ENCODE results near the gene SAMD4B.

The SAMD4B gene

DNA sequence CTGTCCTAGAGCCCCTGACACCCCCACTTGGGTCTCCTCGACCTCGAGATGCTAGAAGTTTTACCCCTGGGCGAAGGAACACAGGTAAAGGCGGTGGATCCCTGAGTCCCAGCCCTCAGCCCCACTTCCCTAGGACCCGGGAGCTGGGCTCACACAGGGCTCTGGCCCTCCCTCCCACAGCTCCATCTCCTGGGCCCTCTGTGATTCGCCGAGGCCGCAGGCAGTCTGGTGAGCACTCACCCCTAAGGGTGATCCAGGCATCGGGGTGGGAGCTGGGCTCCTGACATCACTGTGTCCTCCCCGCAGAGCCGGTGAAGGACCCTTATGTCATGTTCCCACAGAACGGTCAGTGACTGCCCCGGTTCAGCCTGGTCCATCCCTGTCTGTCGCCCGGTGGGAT, 78.5 kb downstream of the SAMD4B start:
- no peak for DNase-seq (ENCODE audit: extremely low read depth in 1 of 2, low read depth in 1 of 2)

DNA sequence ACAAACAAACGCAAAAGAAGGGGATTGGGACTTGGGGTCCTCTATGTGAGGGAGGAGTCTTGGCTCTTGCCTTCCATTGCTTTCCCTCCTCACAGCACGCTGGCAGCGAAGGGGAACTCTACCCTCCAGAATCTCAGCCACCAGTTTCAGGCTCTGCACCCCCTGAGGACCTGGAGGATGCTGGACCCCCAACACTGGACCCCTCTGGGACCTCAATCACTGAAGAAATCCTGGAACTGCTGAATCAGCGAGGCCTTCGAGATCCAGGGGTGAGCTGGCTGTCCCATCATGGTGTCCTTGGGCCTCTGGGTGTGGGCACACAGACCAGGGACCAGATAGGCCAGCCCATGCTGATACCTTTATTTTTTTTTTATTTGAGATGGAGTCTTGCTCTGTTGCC, 79.8 kb downstream of the SAMD4B start:
- DNase-seq (ENCODE audit: extremely low read depth in 1 of 2, low read depth in 1 of 2) = no peak

DNA sequence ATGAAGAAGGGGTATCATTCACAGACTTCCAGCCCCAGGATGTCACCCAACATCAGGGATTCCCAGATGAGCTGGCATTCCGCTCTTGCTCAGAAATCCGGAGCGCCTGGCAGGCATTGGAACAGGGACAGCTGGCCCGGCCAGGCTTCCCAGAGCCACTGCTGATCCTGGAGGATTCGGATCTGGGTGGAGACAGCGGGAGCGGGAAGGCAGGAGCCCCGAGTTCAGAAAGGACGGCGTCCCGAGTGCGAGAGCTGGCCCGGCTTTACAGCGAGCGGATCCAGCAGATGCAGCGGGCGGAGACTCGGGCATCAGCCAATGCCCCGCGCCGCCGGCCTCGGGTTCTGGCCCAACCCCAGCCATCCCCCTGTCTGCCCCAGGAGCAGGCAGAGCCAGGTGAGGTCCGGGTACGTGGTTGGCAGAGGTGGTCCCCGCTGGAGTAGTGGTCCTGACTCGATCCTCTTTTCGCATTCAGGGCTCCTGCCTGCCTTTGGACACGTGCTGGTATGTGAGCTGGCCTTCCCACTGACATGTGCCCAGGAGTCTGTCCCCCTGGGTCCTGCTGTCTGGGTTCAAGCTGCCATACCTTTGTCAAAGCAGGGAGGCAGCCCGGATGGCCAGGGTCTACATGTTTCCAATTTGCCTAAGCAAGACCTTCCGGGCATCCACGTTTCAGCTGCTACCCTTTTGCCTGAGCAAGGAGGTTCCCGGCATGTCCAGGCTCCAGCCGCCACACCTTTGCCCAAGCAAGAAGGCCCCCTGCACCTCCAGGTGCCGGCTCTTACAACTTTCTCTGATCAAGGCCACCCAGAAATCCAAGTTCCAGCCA, 81.3 kb downstream of the SAMD4B start:
- no peak for DNase-seq (ENCODE audit: extremely low read depth in 1 of 2, low read depth in 1 of 2)

DNA sequence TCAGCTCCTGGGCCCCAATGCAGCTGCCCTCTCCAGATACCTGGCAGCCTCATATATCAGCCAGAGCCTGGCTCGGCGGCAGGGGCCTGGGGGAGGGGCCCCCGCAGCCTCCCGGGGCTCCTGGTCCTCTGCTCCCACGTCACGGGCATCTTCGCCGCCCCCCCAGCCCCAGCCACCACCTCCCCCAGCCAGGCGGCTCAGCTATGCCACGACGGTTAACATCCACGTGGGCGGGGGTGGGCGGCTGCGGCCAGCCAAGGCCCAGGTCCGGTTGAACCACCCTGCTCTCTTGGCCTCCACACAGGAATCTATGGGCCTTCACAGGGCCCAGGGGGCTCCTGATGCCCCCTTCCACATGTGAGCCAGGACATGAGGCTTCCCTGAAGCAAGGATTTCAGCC, 82.7 kb downstream of the SAMD4B start:
- no peak for DNase-seq (ENCODE audit: extremely low read depth in 1 of 2, low read depth in 1 of 2)

DNA sequence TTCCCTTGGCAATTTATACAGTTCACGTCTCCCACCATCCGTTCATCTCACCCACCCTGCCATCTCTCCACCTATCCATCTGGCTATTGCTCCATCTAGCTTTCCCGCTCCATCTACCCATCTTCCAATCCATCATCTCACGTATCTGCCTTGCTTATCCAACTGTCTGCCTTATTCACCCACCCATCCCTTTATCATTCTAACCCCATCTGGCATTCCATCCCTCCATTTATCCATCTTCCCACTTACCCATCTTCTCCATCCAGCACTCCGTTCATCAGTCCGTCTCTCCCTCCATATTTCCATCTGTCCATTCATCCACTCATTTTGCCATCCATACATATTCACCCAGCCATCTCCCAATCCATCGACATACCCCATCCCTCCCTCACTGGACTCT, 83.5 kb downstream of the SAMD4B start:
- DNase-seq (ENCODE audit: extremely low read depth in 1 of 2, low read depth in 1 of 2) = no peak

DNA sequence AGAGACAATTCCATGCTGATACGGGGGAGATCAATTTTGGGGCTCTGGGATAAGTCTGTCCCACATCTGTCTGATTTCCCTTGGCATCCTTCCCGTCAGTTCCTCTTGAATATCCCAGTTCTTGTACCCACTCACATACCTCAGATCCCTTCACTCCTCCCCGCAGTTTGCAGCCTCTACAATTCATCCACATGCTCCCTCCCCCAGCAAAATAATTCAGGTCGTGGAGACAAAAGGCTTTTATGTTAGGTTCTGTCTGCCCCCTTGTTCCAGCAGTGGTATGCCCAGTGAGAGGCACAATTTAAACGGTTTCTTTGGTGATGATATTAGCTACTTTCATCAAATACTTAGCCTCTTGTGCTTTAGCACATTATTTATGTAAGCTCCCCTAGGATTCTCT, 83.9 kb downstream of the SAMD4B start:
- no peak for DNase-seq (ENCODE audit: extremely low read depth in 1 of 2, low read depth in 1 of 2)

DNA sequence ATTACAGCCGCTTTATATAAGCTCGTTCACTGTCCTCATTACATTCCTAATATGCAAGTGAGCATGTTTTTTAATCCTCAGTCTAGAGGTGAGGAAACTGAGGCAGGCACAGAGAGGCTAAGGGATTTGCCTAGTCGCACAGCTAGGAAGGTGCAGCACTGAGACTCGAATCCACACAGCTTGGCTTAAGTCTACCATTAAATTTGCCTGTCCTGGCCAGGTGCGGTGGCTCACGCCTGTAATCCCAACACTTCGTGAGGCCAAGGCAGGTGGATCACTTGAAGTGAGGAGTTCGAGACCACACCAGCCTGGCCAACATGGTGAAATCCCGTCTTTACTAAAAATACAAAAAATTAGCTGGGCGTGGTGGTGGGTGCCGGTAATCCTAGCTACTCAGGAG, 85.5 kb downstream of the SAMD4B start:
- no peak for DNase-seq (ENCODE audit: extremely low read depth in 1 of 2, low read depth in 1 of 2)

DNA sequence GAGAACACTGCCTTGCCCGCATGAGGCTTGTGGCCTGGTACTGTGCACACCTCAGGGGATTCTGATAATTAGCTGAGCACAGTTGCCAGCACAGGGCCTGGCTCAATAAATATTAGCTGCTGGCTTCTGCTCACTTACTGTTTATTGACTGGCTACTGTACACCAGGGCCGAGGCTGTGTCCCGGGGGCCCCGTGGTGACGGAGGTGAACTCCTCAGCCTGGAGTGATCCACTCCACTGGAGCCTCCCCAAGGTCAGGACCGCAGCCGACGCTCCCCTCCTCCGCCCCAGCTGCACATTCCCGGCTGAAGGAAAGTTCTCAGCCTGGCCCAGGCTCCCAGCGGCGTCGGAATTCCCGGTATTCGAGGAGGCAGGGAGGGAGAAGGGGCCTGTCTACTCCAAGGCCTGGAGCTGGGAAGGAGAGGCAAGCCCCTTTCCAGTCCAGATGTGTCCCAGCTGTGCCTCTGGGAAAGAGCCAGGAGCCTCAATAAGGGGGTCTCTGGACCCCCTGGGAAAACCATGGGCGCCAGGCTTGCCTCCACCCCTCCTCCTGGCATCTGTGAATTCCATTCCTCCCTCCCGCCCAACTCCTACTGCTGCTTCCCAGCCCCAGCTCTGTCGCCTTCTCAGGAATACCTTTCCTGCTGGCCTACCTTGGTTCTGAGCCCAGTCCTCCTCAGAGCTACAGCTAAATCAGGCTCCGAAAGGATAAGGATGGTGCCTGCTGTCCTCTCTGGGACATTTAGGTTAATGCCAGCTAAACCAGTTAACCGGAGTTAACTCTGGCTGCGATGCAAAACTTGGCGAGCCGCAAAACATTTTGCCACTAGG, 86.3 kb downstream of the SAMD4B start:
- no peak for DNase-seq (ENCODE audit: extremely low read depth in 1 of 2, low read depth in 1 of 2)

DNA sequence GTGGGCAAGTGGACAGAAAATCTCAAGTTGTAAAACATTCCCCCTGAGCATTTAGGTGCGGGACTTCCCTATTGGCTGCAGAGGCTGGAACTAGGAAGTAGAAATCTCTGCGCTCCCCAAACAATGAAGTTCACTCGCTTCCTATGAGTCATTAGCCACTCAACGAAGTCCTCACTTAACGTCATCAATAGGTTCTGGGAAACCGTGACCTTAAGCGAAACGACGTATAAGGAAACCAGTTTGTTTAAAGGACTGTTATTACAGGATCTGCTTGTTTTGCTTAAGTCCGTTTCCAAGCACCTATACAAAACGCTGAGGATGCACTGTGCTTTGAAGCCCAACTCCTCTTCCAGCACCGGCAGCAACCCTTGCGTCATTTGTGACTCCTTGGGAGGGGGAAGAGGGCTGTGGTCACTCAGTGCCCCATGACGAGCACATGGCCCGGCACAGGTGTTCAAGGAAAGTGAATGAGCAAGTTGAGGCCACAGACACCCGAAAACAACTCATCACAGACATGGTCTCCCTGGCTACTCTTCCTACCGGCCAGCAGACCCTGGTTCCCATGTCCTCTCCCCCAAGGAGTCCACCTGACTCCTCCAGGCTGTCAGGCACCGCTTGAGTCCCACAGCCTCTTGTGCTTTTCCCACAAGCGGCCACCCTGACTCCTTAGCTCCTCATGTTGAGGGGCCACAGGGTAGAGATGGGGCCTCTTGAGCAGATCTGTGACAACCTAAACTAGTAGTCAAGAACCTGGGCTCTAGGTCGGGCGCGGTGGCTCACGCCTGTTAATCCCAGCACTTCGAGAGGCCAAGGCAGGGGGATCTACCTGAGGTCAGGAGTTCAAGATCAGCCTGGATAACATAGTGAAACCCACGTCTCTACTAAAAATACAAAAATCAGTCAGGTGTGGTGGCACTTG, 88.7 kb downstream of the SAMD4B start:
- DNase-seq (ENCODE audit: extremely low read depth in 1 of 2, low read depth in 1 of 2) = no peak

DNA sequence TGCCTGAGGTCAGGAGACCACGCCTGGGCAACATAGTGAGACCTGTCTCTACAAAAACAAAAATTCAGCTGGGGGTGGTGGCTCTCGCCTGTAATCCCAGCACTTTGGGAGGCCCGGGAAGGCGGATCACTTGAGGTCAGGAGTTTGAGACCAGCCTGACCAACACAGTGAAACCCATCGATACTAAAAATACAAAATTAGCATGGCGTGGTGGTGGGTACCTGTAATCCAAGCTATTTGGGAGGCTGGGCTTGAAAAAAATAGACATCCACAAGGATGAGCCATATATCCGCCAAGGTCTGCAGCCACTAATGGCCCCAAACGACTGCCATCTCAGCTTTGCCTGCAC, 90.4 kb downstream of the SAMD4B start:
- DNase-seq (ENCODE audit: extremely low read depth in 1 of 2, low read depth in 1 of 2) = no peak

DNA sequence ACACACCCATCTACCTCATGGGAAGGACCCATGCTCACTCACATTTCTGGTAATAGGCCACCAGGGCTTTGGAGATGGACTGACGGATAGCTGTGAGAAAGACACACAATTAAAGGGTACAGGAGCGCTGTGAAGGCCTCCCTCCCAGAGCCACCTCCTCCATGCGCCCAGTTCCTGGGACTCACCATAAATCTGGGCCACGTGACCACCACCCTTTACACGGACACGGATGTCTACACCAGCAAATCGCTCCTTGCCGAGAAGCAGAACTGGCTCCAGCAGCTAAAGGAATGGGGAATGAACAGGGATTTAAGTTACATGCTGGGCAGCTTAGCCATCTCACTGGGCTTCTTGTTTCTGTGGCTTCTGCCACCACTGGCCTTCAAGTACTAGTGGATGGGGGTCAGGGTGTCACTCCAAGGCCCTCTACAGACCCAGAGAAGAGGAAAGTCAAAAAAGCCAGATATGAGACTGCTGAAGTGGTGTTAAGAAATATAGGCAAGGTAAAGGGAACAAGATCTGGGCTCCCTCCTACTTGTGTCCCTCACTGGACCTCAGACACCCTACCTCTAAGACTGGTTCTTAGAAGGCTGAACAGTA, 91.4 kb downstream of the SAMD4B start:
- DNase-seq (ENCODE audit: extremely low read depth in 1 of 2, low read depth in 1 of 2) = no peak

DNA sequence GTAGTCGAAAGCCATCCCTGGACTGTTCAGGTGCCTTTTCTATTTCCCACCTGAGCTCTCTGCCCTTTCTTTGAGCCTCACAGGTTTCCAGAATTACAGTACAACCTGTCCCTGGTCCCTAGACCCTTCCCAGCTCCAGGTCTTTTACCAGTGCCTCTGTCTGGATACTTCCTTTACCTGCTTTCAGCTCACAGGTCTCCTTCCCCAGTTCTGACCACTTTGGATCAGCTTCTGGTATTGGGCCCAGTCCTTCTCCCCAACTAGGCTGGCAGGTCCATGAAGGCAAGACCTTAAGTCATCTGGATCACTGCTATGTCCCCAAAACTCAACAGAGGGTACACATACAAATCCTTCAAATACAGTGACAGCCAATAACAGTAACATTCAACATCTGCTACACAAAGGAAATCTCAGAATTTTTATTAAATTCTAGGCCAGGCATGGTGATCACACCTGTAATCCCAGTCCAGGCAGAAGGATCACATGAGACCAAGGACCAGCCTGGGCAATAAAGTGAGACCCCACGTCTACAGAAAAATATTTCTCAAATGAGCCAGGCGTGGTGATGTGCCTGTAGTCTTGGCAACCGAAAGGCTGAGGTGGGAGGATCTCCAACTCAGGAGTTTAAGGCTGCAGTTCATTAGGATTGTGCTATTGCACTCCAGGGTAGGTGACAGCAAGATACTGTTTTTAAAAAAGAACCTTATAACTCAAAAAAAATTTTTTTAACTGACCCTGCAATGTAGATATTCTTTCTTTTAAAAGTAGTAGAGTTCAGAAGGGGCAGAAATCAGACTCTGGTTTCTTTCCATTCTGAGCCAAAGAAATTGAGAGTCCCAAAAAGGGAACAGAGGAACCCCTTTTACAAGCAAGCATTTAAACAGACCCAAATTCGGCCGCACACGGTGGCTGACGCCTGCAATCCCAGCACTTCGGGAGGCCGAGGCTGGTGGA, 92.2 kb downstream of the SAMD4B start:
- no peak for DNase-seq (ENCODE audit: extremely low read depth in 1 of 2, low read depth in 1 of 2)
